SU-DHL-6 (cell line): ENCODE measurements around the gene DAPP1.
A peak's percentile ranks its signal among the peaks of the same experiment; 100 is the strongest.

Experiments used
- H2AFZ ChIP-seq: fragments of 200-600 bp; sonication (generic); 2 replicates; pipeline ENCODE4 v1.6.1; 2014; ENCODE audit warnings: low read depth, mild to moderate bottlenecking, moderate library complexity, mixed read lengths, antibody characterized with exemption, low read length; ENCODE audit not compliant: severe bottlenecking
- H3F3A ChIP-seq: fragments of 200-600 bp; shearing (Covaris generic); 2 replicates; pipeline ENCODE4 v1.6.0; 2016; ENCODE audit warnings: antibody characterized with exemption, mild to moderate bottlenecking; ENCODE audit not compliant: insufficient read depth
- H3K27ac ChIP-seq: fragments of 200-600 bp; sonication (generic); 2 replicates; pipeline ENCODE4 v1.5.1; 2016; ENCODE audit warnings: low read depth, mild to moderate bottlenecking, low read length, moderate library complexity, mixed read lengths
- H3K27me3 ChIP-seq: fragments of 200-600 bp; sonication (generic), shearing (Covaris generic); 2 replicates; pipeline ENCODE4 v1.6.0; 2014; ENCODE audit warnings: mild to moderate bottlenecking, low read length
- H3K36me3 ChIP-seq: fragments of 200-600 bp; sonication (generic); 2 replicates; pipeline ENCODE4 v1.6.1; 2014; ENCODE audit warnings: mild to moderate bottlenecking, low read length, mixed read lengths
- H3K4me2 ChIP-seq: fragments of 300-600, 200-600 bp; shearing (Covaris generic), sonication (generic); 2 replicates; pipeline ENCODE4 v1.6.0; 2014; ENCODE audit warnings: low read length, low read depth, mild to moderate bottlenecking; ENCODE audit not compliant: poor library complexity, severe bottlenecking
- H3K4me3 ChIP-seq: fragments of 200-600 bp; sonication (generic); 2 replicates; pipeline ENCODE4 v1.5.1; 2014; ENCODE audit warnings: antibody characterized with exemption, low read length, mild to moderate bottlenecking, mixed read lengths; ENCODE audit not compliant: insufficient read depth, poor library complexity, severe bottlenecking
- H3K79me2 ChIP-seq: fragments of 200-600 bp; sonication (generic); 2 replicates; pipeline ENCODE4 v1.6.1; 2014; ENCODE audit warnings: mild to moderate bottlenecking, low read length, moderate library complexity; ENCODE audit not compliant: insufficient read depth
- H3K9ac ChIP-seq: fragments of 200-600 bp; sonication (generic); 2 replicates; pipeline ENCODE4 v1.7.0; 2014; ENCODE audit warnings: mild to moderate bottlenecking, low read length
- H3K9me2 ChIP-seq: fragments of 200-600 bp; sonication (generic); replicated peaks from 2 replicates; pipeline ENCODE4 v1.6.1; 2014; ENCODE audit warnings: low read length; ENCODE audit not compliant: insufficient read depth
- H3K9me3 ChIP-seq: fragments of 200-600 bp; sonication (generic); 2 replicates; pipeline ENCODE4 v1.6.1; 2014; ENCODE audit warnings: low read length, mixed read lengths; ENCODE audit not compliant: insufficient read depth
- H4K20me1 ChIP-seq: fragments of 200-600 bp; sonication (generic); 2 replicates; pipeline ENCODE4 v1.6.1; 2014; ENCODE audit warnings: low read depth, mild to moderate bottlenecking, antibody characterized with exemption, low read length, moderate library complexity, mixed read lengths
- CTCF ChIP-seq: fragments of 200-600 bp; sonication (generic); IDR thresholded peaks from one replicate; pipeline ENCODE4 v1.5.1; 2017; ENCODE audit warnings: antibody characterized with exemption, mild to moderate bottlenecking, low read length, moderate library complexity; ENCODE audit not compliant: insufficient read depth, poor library complexity, severe bottlenecking
- EZH2phosphoT487 ChIP-seq: fragments of 200-600 bp; sonication (generic), shearing (Covaris generic); conservative IDR thresholded peaks from 2 replicates; pipeline ENCODE4 v1.6.1; 2018; ENCODE audit warnings: mild to moderate bottlenecking, antibody characterized with exemption, low read length, moderate library complexity, mixed read lengths

DAPP1 gene

GRCh38 chr4:99808260-99808857 lies 8.3 kb upstream of the DAPP1 start:
- no peak overlapping the region for H2AFZ ChIP-seq
- no peaks in the 10 kb centered on the region for H3K9me2 ChIP-seq
- H3K9ac ChIP-seq, result no peak overlapping the region
- no peaks in the 10 kb centered on the region for H3K27me3 ChIP-seq
- TF ChIP-seq CTCF (peak; percentile 54), EZH2phosphoT487 (no peak)
- H3K4me3 ChIP-seq, result no peak overlapping the region
- H3K27ac ChIP-seq, result no peak overlapping the region
- no peak overlapping the region for H3K4me2 ChIP-seq
- no peaks in the 10 kb centered on the region for H3K9me3 ChIP-seq
- no peaks in the 10 kb centered on the region for H3F3A ChIP-seq
- no peaks in the 10 kb centered on the region for H4K20me1 ChIP-seq
- no peaks in the 10 kb centered on the region for H3K79me2 ChIP-seq
- H3K36me3 ChIP-seq, result no peaks in the 10 kb centered on the region

- no peaks in the 10 kb centered on the region for H4K20me1 ChIP-seq
- H3K9me3 ChIP-seq, result no peaks in the 10 kb centered on the region
- TF ChIP-seq CTCF, result no peak
- TF ChIP-seq EZH2phosphoT487, result no peak
- H3K4me2 ChIP-seq, result peak overlapping the region; percentile 32
- no peak overlapping the region for H2AFZ ChIP-seq
- H3F3A ChIP-seq, result no peaks in the 10 kb centered on the region
- H3K79me2 ChIP-seq, result no peaks in the 10 kb centered on the region
- no peak overlapping the region for H3K9ac ChIP-seq
- no peaks in the 10 kb centered on the region for H3K9me2 ChIP-seq
- no peak overlapping the region for H3K4me3 ChIP-seq
- no peak overlapping the region for H3K27ac ChIP-seq
- no peaks in the 10 kb centered on the region for H3K36me3 ChIP-seq
- no peaks in the 10 kb centered on the region for H3K27me3 ChIP-seq
Measured at GRCh38 chr4:99809326-99809725, 7.3 kb upstream of the DAPP1 start.

GRCh38 chr4:99810536-99810935 lies 6.1 kb upstream of the DAPP1 start:
- H3K4me2 ChIP-seq, result no peak overlapping the region
- TF ChIP-seq CTCF, result no peak
- TF ChIP-seq EZH2phosphoT487, result no peak
- no peak overlapping the region for H2AFZ ChIP-seq
- no peaks in the 10 kb centered on the region for H3K27me3 ChIP-seq
- H3K36me3 ChIP-seq, result no peaks in the 10 kb centered on the region
- no peak overlapping the region for H3K27ac ChIP-seq
- H4K20me1 ChIP-seq, result no peaks in the 10 kb centered on the region
- no peaks in the 10 kb centered on the region for H3K79me2 ChIP-seq
- no peaks in the 10 kb centered on the region for H3K9me2 ChIP-seq
- H3K9me3 ChIP-seq, result no peaks in the 10 kb centered on the region
- H3K9ac ChIP-seq, result no peak overlapping the region
- no peak overlapping the region for H3K4me3 ChIP-seq
- H3F3A ChIP-seq, result peaks cover 5% of the 10 kb centered on the region; the same call in 1 of the 2 replicates
